Measurements from ENCODE around the gene PRRC2A. TPM values are rescaled to one million over a fixed set of nuclear protein-coding genes. Genes with fewer than 3 reads are reported as not detected.

Gene PRRC2A
- polyA plus RNA-seq, 1 donor (not counting 4 experiments of a cell fraction or from before 2014, with no cell fraction given) = 20.5 TPM

DNA sequence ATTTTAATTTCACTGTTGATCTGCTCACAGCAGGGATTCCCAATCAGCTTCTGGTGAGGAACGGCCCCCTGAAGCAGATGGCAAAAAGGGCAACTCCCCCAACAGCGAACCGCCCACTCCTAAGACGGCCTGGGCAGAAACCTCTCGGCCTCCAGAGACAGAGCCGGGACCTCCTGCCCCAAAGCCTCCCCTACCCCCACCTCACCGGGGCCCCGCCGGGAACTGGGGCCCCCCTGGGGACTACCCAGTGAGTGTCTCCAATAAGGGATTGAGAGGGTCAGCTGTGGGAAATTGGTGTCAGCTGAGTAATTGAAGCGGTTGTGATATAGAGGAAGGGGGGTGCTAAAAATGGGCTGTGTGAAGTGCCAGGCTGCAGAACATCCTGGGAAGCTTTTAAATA lies 6.4 kb downstream of the PRRC2A start:
- DNase-seq (ENCODE audit: low read depth, low spot score) (no peak), FAIRE-seq (no peak)
- H3K36me3 ChIP-seq (ENCODE audit: control insufficient read depth in 2 of 2, extremely low read depth in 1 of 2, insufficient read depth in 2 of 2, low read length in 2 of 2) = peaks cover 70 to 88% of the 10 kb centered on the region in 2 experiments
- H3K4me3 ChIP-seq (ENCODE audit: control insufficient read depth in 2 of 3, extremely low read depth in 1 of 3, insufficient read depth in 2 of 3, low read depth in 1 of 3, low read length in 3 of 3) = no peak overlapping the region
- peaks cover 26% of the 10 kb centered on the region for H4K20me1 ChIP-seq (ENCODE audit: control insufficient read depth, extremely low read depth, insufficient read depth, low read length)
- H3K27ac ChIP-seq (ENCODE audit: control insufficient read depth, insufficient read depth, low read length) = no peak overlapping the region
- dilution Hi-C loops (cut with MboI; ENCODE audit: extremely low pct_ligation_motif_present, low sequenced_read_pairs) = no loop called here
- peaks cover 10% of the 10 kb centered on the region for H3K4me1 ChIP-seq (ENCODE audit: control insufficient read depth, extremely low read depth, insufficient read depth, low read length)
- no peak overlapping the region for H3K9ac ChIP-seq (ENCODE audit: control insufficient read depth, extremely low read depth, insufficient read depth, low read length)
- no peak overlapping the region for H3K4me2 ChIP-seq (ENCODE audit: control insufficient read depth, extremely low read depth, insufficient read depth, low read depth, low read length)
- peaks cover 2% of the 10 kb centered on the region for H3K9me1 ChIP-seq (ENCODE audit: control insufficient read depth, extremely low read depth, insufficient read depth, low read length)
- H3K27me3 ChIP-seq (ENCODE audit: control insufficient read depth, extremely low read depth, insufficient read depth, low read length) = no peaks in the 10 kb centered on the region
- no peaks in the 10 kb centered on the region for H3K9me3 ChIP-seq (ENCODE audit: control insufficient read depth, low read depth, low read length)
- peaks cover 77% of the 10 kb centered on the region for H3K79me2 ChIP-seq (ENCODE audit: control insufficient read depth, insufficient read depth, low read length)
- TF ChIP-seq EZH2 (IDR thresholded peaks at IDR 0.05; ENCODE audit: low read length) = no peak
- TF ChIP-seq, protein P1, sequence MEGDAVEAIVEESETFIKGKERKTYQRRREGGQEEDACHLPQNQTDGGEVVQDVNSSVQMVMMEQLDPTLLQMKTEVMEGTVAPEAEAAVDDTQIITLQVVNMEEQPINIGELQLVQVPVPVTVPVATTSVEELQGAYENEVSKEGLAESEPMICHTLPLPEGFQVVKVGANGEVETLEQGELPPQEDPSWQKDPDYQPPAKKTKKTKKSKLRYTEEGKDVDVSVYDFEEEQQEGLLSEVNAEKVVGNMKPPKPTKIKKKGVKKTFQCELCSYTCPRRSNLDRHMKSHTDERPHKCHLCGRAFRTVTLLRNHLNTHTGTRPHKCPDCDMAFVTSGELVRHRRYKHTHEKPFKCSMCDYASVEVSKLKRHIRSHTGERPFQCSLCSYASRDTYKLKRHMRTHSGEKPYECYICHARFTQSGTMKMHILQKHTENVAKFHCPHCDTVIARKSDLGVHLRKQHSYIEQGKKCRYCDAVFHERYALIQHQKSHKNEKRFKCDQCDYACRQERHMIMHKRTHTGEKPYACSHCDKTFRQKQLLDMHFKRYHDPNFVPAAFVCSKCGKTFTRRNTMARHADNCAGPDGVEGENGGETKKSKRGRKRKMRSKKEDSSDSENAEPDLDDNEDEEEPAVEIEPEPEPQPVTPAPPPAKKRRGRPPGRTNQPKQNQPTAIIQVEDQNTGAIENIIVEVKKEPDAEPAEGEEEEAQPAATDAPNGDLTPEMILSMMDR (optimal IDR thresholded peaks at IDR 0.05 in 1 of 3, IDR thresholded peaks at IDR 0.05 in 1 of 3, conservative IDR thresholded peaks at IDR 0.05 in 1 of 3; ENCODE audit: extremely low read depth in 1 of 3, insufficient read depth in 2 of 3, low read length in 3 of 3) = no peak
- H2AFZ ChIP-seq (ENCODE audit: control insufficient read depth, low read length) = no peak overlapping the region

DNA sequence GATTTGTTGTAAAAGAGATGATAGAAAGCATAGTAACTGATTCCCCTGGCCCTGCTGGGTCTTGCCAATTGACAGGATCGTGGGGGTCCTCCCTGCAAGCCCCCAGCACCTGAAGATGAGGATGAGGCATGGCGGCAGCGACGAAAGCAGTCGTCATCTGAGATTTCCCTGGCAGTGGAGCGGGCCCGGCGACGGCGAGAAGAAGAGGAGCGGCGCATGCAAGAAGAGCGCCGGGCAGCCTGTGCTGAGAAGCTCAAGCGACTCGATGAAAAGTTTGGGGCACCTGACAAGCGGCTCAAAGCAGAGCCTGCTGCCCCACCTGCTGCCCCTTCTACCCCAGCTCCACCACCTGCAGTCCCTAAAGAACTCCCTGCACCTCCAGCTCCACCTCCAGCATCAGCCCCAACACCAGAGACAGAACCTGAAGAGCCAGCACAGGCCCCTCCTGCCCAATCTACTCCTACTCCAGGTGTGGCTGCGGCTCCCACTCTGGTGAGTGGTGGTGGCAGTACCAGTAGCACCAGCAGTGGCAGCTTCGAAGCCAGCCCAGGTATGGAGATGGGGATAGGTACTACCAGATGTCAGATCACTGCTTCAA lies 7.3 kb downstream of the PRRC2A start:
- Histone ChIP-seq H3K79me2 (ENCODE audit: control insufficient read depth, insufficient read depth, low read length) (peaks cover 77% of the 10 kb centered on the region), H3K9me1 (ENCODE audit: control insufficient read depth, extremely low read depth, insufficient read depth, low read length) (peaks cover 2% of the 10 kb centered on the region), H4K20me1 (ENCODE audit: control insufficient read depth, extremely low read depth, insufficient read depth, low read length) (peaks cover 25% of the 10 kb centered on the region), H3K4me1 (ENCODE audit: control insufficient read depth, extremely low read depth, insufficient read depth, low read length) (peaks cover 2% of the 10 kb centered on the region), H3K4me2 (ENCODE audit: control insufficient read depth, extremely low read depth, insufficient read depth, low read depth, low read length) (no peak overlapping the region), H3K9me3 (ENCODE audit: control insufficient read depth, low read depth, low read length) (no peaks in the 10 kb centered on the region), H3K27me3 (ENCODE audit: control insufficient read depth, extremely low read depth, insufficient read depth, low read length) (no peaks in the 10 kb centered on the region), H3K36me3 (ENCODE audit: control insufficient read depth in 2 of 2, extremely low read depth in 1 of 2, insufficient read depth in 2 of 2, low read length in 2 of 2) (peaks cover 77 to 88% of the 10 kb centered on the region in 2 experiments), H3K4me3 (ENCODE audit: control insufficient read depth in 2 of 3, extremely low read depth in 1 of 3, insufficient read depth in 2 of 3, low read depth in 1 of 3, low read length in 3 of 3) (no peak overlapping the region), H3K9ac (ENCODE audit: control insufficient read depth, extremely low read depth, insufficient read depth, low read length) (no peak overlapping the region), H2AFZ (ENCODE audit: control insufficient read depth, low read length) (no peak overlapping the region), H3K27ac (ENCODE audit: control insufficient read depth, insufficient read depth, low read length) (no peak overlapping the region)
- TF ChIP-seq EZH2 (IDR thresholded peaks at IDR 0.05; ENCODE audit: low read length) = no peak
- TF ChIP-seq, protein P1 (optimal IDR thresholded peaks at IDR 0.05 in 1 of 3, IDR thresholded peaks at IDR 0.05 in 1 of 3, conservative IDR thresholded peaks at IDR 0.05 in 1 of 3; ENCODE audit: extremely low read depth in 1 of 3, insufficient read depth in 2 of 3, low read length in 3 of 3) = no peak
- DNase-seq (ENCODE audit: low read depth, low spot score) (no peak), FAIRE-seq (no peak)
- dilution Hi-C loops (cut with MboI; ENCODE audit: extremely low pct_ligation_motif_present, low sequenced_read_pairs) = no loop called here
